ENCODE measurements around the gene PPP1R26. TPM values are rescaled to one million over a fixed set of nuclear protein-coding genes. Genes with fewer than 3 reads are reported as not detected.

PPP1R26 gene
- total and polyA plus RNA-seq, 5 donors from 2014 or later: 0.05 to 2.5 (median 0.35) TPM; not detected in 1

- peak overlapping the region; percentile 86 to 94 (median 90) for H3K4me3 Mint-ChIP-seq
- no peaks in the 10 kb centered on the region for H3K36me3 ChIP-seq (ENCODE audit: control insufficient read depth, insufficient read depth, low read length)
- no peak overlapping the region for H3K4me3 ChIP-seq (ENCODE audit: low read depth, low read length)
- DNase-seq: no peak
- H3K27ac ChIP-seq (ENCODE audit: insufficient read depth, low read length, poor library complexity, severe bottlenecking): no peak overlapping the region
- H3K9me3 ChIP-seq (ENCODE audit: control insufficient read depth in 2 of 2, low read length in 2 of 2): no peaks in the 10 kb centered on the region
- H3K27me3 Mint-ChIP-seq: peaks cover 56% of the 10 kb centered on the region
- peaks cover 14% of the 10 kb centered on the region for H3K4me1 ChIP-seq (ENCODE audit: control insufficient read depth, insufficient read depth, low read length, poor library complexity, severe bottlenecking)
- ATAC-seq (ENCODE audit: low read depth in 2 of 2): peak in 1 of 2 donors; percentile 4
- peaks cover 0 to 4% (median 0%) of the 10 kb centered on the region in 7 donors for H3K9me3 Mint-ChIP-seq
- peak overlapping the region in 1 of 3 donors; percentile 75 for H3K27ac Mint-ChIP-seq
- H3K27me3 ChIP-seq (ENCODE audit: control insufficient read depth, insufficient read depth, low read length): peaks cover 16% of the 10 kb centered on the region
- H3K4me1 Mint-ChIP-seq: peaks cover 2 to 22% (median 14%) of the 10 kb centered on the region in 4 donors
- H3K36me3 Mint-ChIP-seq: no peaks in the 10 kb centered on the region
Measured at GRCh38 chr9:135478829-135479468, 633 bp upstream of the PPP1R26 start.

- H3K36me3 ChIP-seq (ENCODE audit: control insufficient read depth, insufficient read depth, low read length): no peaks in the 10 kb centered on the region
- peaks cover 14% of the 10 kb centered on the region for H3K4me1 ChIP-seq (ENCODE audit: control insufficient read depth, insufficient read depth, low read length, poor library complexity, severe bottlenecking)
- DNase-seq: no peak
- no peak overlapping the region for H3K27ac ChIP-seq (ENCODE audit: insufficient read depth, low read length, poor library complexity, severe bottlenecking)
- ATAC-seq (ENCODE audit: low read depth in 2 of 2): no peak
- Mint-ChIP-seq H3K9me3 (peaks cover 0 to 4% (median 0%) of the 10 kb centered on the region in 7 donors), H3K27ac (no peak overlapping the region), H3K4me1 (peaks cover 2 to 22% (median 14%) of the 10 kb centered on the region in 4 donors), H3K4me3 (peak overlapping the region; percentile 56 to 86 (median 72)), H3K27me3 (peaks cover 55% of the 10 kb centered on the region), H3K36me3 (no peaks in the 10 kb centered on the region)
- peaks cover 16% of the 10 kb centered on the region for H3K27me3 ChIP-seq (ENCODE audit: control insufficient read depth, insufficient read depth, low read length)
- H3K4me3 ChIP-seq (ENCODE audit: low read depth, low read length): no peak overlapping the region
- H3K9me3 ChIP-seq (ENCODE audit: control insufficient read depth in 2 of 2, low read length in 2 of 2): no peaks in the 10 kb centered on the region
Measured at GRCh38 chr9:135480071-135480939, 723 bp downstream of the PPP1R26 start.

DNA sequence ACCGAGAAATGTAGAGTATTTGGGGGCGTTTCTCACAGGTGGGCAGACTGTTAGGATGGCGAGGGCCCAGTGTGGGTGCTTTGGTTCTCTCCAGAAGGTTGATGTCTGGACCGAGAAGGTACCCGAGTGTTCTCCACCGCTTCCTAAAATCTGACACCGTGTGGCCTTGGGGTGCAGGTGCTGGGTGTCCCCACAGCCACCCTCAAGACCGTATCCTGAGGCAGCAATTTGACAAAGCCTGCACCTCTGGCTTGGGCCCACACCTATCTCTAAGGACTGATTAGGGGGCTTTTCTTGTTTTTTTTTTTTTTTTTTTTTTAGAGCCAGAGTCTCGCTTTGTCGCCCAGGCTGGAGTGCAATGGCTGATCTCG lies 1.3 kb downstream of the PPP1R26 start:
- Histone ChIP-seq H3K27ac (ENCODE audit: insufficient read depth, low read length, poor library complexity, severe bottlenecking) (no peak overlapping the region), H3K4me1 (ENCODE audit: control insufficient read depth, insufficient read depth, low read length, poor library complexity, severe bottlenecking) (peaks cover 14% of the 10 kb centered on the region), H3K36me3 (ENCODE audit: control insufficient read depth, insufficient read depth, low read length) (no peaks in the 10 kb centered on the region), H3K27me3 (ENCODE audit: control insufficient read depth, insufficient read depth, low read length) (peaks cover 16% of the 10 kb centered on the region), H3K4me3 (ENCODE audit: low read depth, low read length) (no peak overlapping the region), H3K9me3 (ENCODE audit: control insufficient read depth in 2 of 2, low read length in 2 of 2) (no peaks in the 10 kb centered on the region)
- ATAC-seq (ENCODE audit: low read depth in 2 of 2) (peak in 1 of 2 donors; percentile 43), DNase-seq (peak in 1 of 3 donors; percentile 9)
- no peak overlapping the region for H3K27ac Mint-ChIP-seq
- H3K4me3 Mint-ChIP-seq: peak overlapping the region; percentile 56 to 86 (median 72)
- H3K4me1 Mint-ChIP-seq: peaks cover 2 to 22% (median 12%) of the 10 kb centered on the region in 4 donors
- no peaks in the 10 kb centered on the region for H3K36me3 Mint-ChIP-seq
- H3K9me3 Mint-ChIP-seq: peaks cover 0 to 4% (median 0%) of the 10 kb centered on the region in 7 donors
- peaks cover 49% of the 10 kb centered on the region for H3K27me3 Mint-ChIP-seq

DNA sequence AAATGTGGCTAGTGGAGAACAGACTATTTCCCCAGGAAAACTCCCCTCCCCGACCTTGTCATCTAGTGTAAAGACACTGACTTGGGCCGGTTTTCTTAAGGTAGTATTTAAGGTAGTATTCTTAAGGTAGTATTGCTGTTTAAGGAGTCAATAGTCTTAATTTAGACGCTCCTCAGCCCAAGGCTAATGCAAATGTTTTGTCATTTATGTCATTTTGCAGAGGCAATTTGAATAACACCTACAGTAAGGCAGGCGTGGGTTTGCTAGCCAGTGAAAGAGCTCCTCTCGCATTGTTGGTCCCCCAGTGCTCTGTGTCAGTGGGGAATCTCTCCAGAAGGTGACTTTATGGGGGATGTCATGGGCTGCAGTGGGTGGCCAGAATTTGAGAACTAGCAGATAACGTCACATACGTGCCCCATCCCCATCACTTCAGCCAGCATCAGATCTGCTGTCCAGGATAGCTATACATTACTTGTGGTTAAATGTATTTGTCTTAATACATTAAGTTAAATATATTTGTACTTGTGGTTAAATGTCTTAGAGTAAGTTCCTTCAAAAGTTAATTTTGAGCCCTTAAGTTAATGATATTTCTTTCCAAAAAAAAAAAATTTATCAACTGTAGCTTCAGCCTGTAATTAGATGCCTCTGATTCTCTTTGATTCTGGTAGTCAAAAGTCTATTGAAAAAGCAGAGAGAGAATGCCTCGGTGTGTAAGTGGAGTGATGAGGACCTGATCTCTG lies 2.6 kb downstream of the PPP1R26 start:
- H3K27me3 Mint-ChIP-seq: peaks cover 42% of the 10 kb centered on the region
- DNase-seq (no peak), ATAC-seq (ENCODE audit: low read depth in 2 of 2) (no peak)
- no peaks in the 10 kb centered on the region for H3K36me3 ChIP-seq (ENCODE audit: control insufficient read depth, insufficient read depth, low read length)
- H3K27ac ChIP-seq (ENCODE audit: insufficient read depth, low read length, poor library complexity, severe bottlenecking): no peak overlapping the region
- H3K36me3 Mint-ChIP-seq: no peaks in the 10 kb centered on the region
- no peak overlapping the region for H3K27ac Mint-ChIP-seq
- H3K4me3 ChIP-seq (ENCODE audit: low read depth, low read length): no peak overlapping the region
- H3K4me1 ChIP-seq (ENCODE audit: control insufficient read depth, insufficient read depth, low read length, poor library complexity, severe bottlenecking): peaks cover 14% of the 10 kb centered on the region
- H3K4me1 Mint-ChIP-seq: peaks cover 2 to 22% (median 12%) of the 10 kb centered on the region in 4 donors
- peak overlapping the region; percentile 26 to 86 (median 58) for H3K4me3 Mint-ChIP-seq
- H3K27me3 ChIP-seq (ENCODE audit: control insufficient read depth, insufficient read depth, low read length): peaks cover 16% of the 10 kb centered on the region
- H3K9me3 Mint-ChIP-seq: peaks cover 0 to 4% (median 0%) of the 10 kb centered on the region in 7 donors
- no peaks in the 10 kb centered on the region for H3K9me3 ChIP-seq (ENCODE audit: control insufficient read depth in 2 of 2, low read length in 2 of 2)

DNA sequence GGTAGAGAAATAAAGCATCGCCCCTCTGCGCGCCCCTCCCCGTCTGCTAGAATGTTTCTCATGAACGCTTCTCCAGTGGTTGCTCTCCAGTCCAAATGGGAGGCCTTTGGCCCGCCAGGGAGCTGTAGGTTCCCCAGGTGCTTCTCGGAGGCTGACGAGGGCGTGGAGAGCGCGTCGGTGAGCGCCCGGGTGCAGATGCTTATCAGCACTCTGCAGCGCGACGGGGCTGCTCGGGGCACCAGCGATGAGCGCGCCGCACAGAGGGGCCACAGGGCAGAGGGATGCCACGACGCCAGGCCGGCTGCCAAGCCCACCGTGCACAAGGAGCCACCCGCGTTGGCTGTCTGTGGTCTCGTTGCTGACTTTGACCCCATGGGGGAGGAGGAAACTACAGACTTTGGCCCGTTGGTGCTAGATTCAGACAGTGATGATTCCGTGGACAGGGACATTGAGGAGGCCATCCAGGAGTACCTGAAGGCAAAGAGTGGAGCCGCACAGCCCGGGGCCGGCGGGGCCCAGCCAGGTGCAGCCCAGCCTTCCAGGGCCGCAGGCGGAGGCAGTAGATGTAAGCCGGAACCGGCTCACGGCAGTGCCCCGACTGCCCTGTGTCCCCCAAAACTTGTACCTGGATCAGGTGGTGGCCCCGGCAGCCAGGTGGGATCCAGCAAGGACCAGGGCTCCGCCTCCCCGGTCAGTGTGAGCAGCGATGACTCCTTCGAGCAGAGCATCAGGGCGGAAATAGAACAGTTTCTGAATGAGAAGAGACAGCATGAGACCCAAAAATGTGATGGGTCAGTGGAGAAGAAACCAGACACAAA lies 5.1 kb downstream of the PPP1R26 start:
- Histone ChIP-seq H3K27ac (ENCODE audit: insufficient read depth, low read length, poor library complexity, severe bottlenecking) (no peak overlapping the region), H3K36me3 (ENCODE audit: control insufficient read depth, insufficient read depth, low read length) (no peaks in the 10 kb centered on the region), H3K9me3 (ENCODE audit: control insufficient read depth in 2 of 2, low read length in 2 of 2) (no peaks in the 10 kb centered on the region), H3K4me3 (ENCODE audit: low read depth, low read length) (no peak overlapping the region), H3K4me1 (ENCODE audit: control insufficient read depth, insufficient read depth, low read length, poor library complexity, severe bottlenecking) (peaks cover 9% of the 10 kb centered on the region), H3K27me3 (ENCODE audit: control insufficient read depth, insufficient read depth, low read length) (peaks cover 16% of the 10 kb centered on the region)
- H3K4me3 Mint-ChIP-seq: no peak overlapping the region
- no peaks in the 10 kb centered on the region for H3K9me3 Mint-ChIP-seq
- ATAC-seq (ENCODE audit: low read depth in 2 of 2) (no peak), DNase-seq (no peak)
- peaks cover 26% of the 10 kb centered on the region for H3K27me3 Mint-ChIP-seq
- H3K36me3 Mint-ChIP-seq: no peaks in the 10 kb centered on the region
- H3K4me1 Mint-ChIP-seq: peaks cover 0 to 8% (median 4%) of the 10 kb centered on the region in 4 donors
- no peak overlapping the region for H3K27ac Mint-ChIP-seq

- H3K4me1 Mint-ChIP-seq: peaks cover 0 to 8% (median 4%) of the 10 kb centered on the region in 4 donors
- Histone ChIP-seq H3K27ac (ENCODE audit: insufficient read depth, low read length, poor library complexity, severe bottlenecking) (no peak overlapping the region), H3K9me3 (ENCODE audit: control insufficient read depth in 2 of 2, low read length in 2 of 2) (no peaks in the 10 kb centered on the region), H3K36me3 (ENCODE audit: control insufficient read depth, insufficient read depth, low read length) (no peaks in the 10 kb centered on the region), H3K4me3 (ENCODE audit: low read depth, low read length) (no peak overlapping the region), H3K27me3 (ENCODE audit: control insufficient read depth, insufficient read depth, low read length) (peaks cover 16% of the 10 kb centered on the region), H3K4me1 (ENCODE audit: control insufficient read depth, insufficient read depth, low read length, poor library complexity, severe bottlenecking) (peaks cover 6% of the 10 kb centered on the region)
- H3K9me3 Mint-ChIP-seq: no peaks in the 10 kb centered on the region
- no peak overlapping the region for H3K4me3 Mint-ChIP-seq
- ATAC-seq (ENCODE audit: low read depth in 2 of 2) (no peak), DNase-seq (no peak)
- H3K27ac Mint-ChIP-seq: no peak overlapping the region
- peaks cover 26% of the 10 kb centered on the region for H3K27me3 Mint-ChIP-seq
- no peaks in the 10 kb centered on the region for H3K36me3 Mint-ChIP-seq
Measured at GRCh38 chr9:135485385-135485784, 5.8 kb downstream of the PPP1R26 start.

GRCh38 chr9:135485832-135486231 lies 6.2 kb downstream of the PPP1R26 start:
- H3K27ac ChIP-seq (ENCODE audit: insufficient read depth, low read length, poor library complexity, severe bottlenecking): no peak overlapping the region
- peaks cover 2% of the 10 kb centered on the region for H3K4me1 ChIP-seq (ENCODE audit: control insufficient read depth, insufficient read depth, low read length, poor library complexity, severe bottlenecking)
- no peaks in the 10 kb centered on the region for H3K9me3 ChIP-seq (ENCODE audit: control insufficient read depth in 2 of 2, low read length in 2 of 2)
- peaks cover 15% of the 10 kb centered on the region for H3K27me3 ChIP-seq (ENCODE audit: control insufficient read depth, insufficient read depth, low read length)
- ATAC-seq (ENCODE audit: low read depth in 2 of 2) (no peak), DNase-seq (no peak)
- Mint-ChIP-seq H3K27me3 (peaks cover 23% of the 10 kb centered on the region), H3K4me1 (peaks cover 0 to 8% (median 4%) of the 10 kb centered on the region in 4 donors), H3K27ac (no peak overlapping the region), H3K9me3 (no peaks in the 10 kb centered on the region), H3K36me3 (no peaks in the 10 kb centered on the region), H3K4me3 (no peak overlapping the region)
- no peak overlapping the region for H3K4me3 ChIP-seq (ENCODE audit: low read depth, low read length)
- H3K36me3 ChIP-seq (ENCODE audit: control insufficient read depth, insufficient read depth, low read length): no peaks in the 10 kb centered on the region

All from CD4-positive, CD25-positive, alpha-beta regulatory T cell (primary cell).